Activated T-cell treated with anti-CD3 and anti-CD28 coated beads, Interleukin-2, amount 50 U/mL, for 24 hours (primary cell): ENCODE data around the gene FIGLA.

Experiments used
- DNase-seq: peaks from one replicate; pipeline ENCODE4 v3.0.0-alpha.2; 2020
- H3K27ac Mint-ChIP-seq: 2 replicates; pipeline ENCODE4 v1.8.0; 2020; ENCODE audit warnings: mild to moderate bottlenecking, mixed read lengths
- H3K27me3 Mint-ChIP-seq: 2 replicates; pipeline ENCODE4 v1.8.0; 2020; ENCODE audit warnings: mixed read lengths
- H3K36me3 Mint-ChIP-seq: 2 replicates; pipeline ENCODE4 v1.8.0; 2020; ENCODE audit warnings: low read depth, mixed read lengths
- H3K4me1 Mint-ChIP-seq: 2 replicates; pipeline ENCODE4 v1.8.0; 2020; ENCODE audit warnings: low read depth, mixed read lengths
- H3K4me3 Mint-ChIP-seq: 2 replicates; pipeline ENCODE4 v1.8.0; 2020; ENCODE audit warnings: mild to moderate bottlenecking, moderate library complexity, mixed read lengths
- H3K9me3 Mint-ChIP-seq: 2 replicates; pipeline ENCODE4 v1.8.0; 2020; ENCODE audit warnings: mixed read lengths

FIGLA gene

DNA sequence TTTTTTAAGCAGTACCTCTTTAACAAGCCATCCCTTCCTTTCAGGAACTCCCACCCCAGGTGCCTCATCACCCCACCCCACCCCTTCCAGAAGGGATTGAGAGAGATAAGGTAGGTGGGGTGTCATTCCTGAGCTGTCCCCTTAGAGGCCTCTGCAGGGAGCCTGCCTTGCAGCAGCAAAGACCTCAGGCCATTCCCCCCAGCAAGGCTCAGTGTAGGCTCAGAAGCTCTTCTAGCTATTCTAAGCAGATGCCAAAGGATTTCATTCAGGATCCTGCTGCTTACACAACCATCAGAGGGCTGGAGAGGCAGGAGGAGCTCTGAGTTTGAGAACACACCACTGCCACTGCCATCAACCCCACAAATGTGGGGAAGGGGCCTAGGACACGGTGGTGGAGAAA, 5.8 kb upstream of the FIGLA start:
- no peak overlapping the region for H3K27ac Mint-ChIP-seq
- H3K9me3 Mint-ChIP-seq = peaks cover 7% of the 10 kb centered on the region
- no peak overlapping the region for H3K4me3 Mint-ChIP-seq
- peaks cover 28% of the 10 kb centered on the region for H3K27me3 Mint-ChIP-seq
- no peak for DNase-seq
- no peaks in the 10 kb centered on the region for H3K36me3 Mint-ChIP-seq
- H3K4me1 Mint-ChIP-seq = no peaks in the 10 kb centered on the region

DNA sequence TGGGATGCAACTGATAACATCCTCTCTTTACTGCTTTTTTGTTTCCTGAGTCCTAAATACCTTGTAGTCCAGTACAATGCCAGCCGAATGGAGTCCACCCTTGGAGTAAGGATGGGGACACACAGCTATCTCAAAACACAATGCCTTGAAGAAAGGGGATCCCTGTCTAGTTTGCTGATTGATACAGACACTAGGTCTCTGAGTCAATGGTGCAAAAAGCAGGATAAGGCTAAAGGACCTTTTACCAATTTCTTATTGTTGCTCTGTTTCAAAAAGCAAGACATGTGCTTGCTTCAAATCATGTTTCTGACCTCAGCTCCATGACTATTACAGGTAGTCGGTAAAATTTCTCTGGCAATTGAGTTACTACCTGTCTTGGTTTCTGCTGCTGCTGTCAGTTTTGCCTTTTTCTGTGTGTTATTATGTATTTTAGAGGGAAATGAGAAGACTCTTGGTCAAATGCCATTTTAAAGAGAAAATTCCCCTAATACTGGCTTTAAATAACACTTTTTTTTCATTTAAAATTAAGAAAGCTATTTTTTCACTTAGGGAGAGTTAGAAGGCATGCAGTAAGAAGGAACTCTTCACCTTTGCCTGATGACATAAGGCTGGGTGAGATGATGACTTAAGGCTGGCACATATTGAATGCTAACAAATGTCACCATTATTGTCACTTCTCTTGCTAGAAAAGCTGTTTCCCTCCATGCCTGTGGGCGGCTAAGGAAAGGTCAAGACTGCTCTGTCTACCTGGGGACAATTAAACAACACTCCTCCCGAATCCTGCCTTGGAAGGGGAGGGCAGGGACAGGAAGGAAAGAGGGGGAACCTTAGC, 4.9 kb upstream of the FIGLA start:
- peaks cover 34% of the 10 kb centered on the region for H3K27me3 Mint-ChIP-seq
- H3K36me3 Mint-ChIP-seq = no peaks in the 10 kb centered on the region
- H3K4me3 Mint-ChIP-seq = no peak overlapping the region
- H3K27ac Mint-ChIP-seq = no peak overlapping the region
- H3K4me1 Mint-ChIP-seq = peaks cover 2% of the 10 kb centered on the region
- no peak for DNase-seq
- peaks cover 7% of the 10 kb centered on the region for H3K9me3 Mint-ChIP-seq

DNA sequence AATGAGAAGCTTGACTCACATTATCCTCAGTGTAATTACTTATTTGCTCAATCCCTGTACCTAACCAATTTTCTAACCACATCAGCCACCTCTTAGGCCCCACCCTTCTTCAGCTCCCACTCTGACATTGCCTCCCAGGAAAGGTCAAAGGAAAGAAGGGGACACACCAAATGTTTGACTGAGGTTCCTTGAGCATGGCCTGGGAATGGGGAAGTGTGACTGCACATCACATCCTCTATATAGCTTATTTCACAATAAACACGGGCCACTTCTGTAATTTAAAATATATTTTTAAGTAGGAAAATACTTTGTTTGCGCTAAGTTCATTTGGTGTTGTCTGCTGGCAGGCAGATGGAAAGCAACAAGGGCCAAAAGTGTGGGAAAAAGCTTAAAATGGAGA, 3.0 kb upstream of the FIGLA start:
- H3K4me1 Mint-ChIP-seq = peaks cover 8% of the 10 kb centered on the region
- no peak overlapping the region for H3K27ac Mint-ChIP-seq
- no peak for DNase-seq
- H3K36me3 Mint-ChIP-seq = no peaks in the 10 kb centered on the region
- peaks cover 39% of the 10 kb centered on the region for H3K27me3 Mint-ChIP-seq
- H3K9me3 Mint-ChIP-seq = no peaks in the 10 kb centered on the region
- H3K4me3 Mint-ChIP-seq = no peak overlapping the region

DNA sequence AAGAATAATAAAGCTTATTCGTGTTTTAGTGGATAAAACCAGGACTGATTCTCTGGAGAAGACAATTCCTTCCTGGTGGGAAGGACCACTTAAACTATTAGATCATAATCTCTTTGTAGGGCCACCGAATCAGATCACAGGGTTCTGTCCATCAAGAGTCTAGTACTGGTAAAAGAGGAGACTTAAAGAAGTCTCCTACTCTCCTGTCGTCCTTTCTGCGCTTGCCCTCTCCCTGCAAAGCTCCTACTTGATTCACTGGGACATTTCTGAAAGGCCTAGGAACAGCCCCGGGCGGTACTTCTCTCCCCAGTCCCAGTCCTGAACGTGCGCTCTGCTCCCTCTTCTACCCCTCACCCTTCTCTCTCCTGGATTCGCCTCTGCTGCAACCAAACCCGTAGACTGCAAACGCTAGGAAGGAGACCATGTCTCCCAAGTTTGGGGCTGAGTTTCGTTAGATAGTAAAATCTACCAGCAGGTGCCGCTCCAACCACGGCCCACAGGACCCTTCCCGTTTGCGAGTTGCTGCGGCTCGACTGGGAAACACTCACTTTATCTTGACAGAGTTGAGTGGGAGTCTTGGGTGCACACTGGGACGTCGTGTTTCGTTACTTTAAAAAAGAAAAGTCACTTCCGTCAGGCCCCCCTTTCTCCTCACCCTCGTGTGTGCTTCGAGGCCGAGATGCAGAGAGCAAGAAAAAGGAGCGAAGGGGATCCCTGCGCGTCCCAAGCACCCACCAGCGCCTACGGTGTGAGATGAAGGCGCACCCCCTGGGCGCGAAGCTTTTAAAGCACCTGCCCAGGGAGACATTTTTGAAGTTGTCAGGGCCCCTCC, 923 bp downstream of the FIGLA start:
- no peaks in the 10 kb centered on the region for H3K9me3 Mint-ChIP-seq
- DNase-seq = peak; percentile 81

DNA sequence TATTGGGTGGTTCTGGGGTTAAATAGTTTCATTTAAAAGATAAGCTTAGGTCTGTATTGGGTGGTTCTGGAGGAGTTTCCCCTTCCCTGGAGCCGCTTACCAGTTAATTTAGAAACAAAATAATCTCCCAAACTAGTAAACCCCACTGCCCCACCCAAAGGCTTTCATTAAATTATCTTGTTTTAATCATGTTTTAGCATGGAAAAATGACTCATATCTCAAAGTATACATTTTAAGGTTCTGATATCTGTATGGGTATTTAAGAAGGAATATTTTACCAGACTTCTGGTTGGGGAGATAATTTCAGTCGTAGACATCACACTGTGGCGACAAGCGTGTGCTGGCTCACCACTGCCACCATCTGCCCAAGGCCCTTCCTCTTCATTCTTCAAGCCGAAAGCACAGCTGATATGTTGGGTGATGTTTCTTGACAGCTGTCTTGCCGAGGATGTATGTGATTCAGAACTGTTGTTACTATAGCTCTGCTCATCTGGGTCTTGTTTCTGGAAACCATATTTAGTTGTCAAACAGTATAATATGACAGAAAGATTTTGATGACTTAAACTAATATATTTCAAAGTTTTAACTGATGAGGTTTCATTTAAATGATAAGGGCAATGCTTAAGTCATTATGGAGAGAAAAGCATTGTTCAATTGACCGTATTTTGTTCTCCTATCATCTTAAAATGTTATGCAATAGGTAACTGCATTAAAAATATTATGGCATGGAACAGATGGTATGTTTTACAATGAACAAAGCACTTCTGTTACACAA, 5.1 kb downstream of the FIGLA start:
- no peaks in the 10 kb centered on the region for H3K36me3 Mint-ChIP-seq
- DNase-seq = peak; percentile 44
- peaks cover 39% of the 10 kb centered on the region for H3K27me3 Mint-ChIP-seq
- no peak overlapping the region for H3K27ac Mint-ChIP-seq
- no peak overlapping the region for H3K4me3 Mint-ChIP-seq
- H3K9me3 Mint-ChIP-seq = no peaks in the 10 kb centered on the region
- H3K4me1 Mint-ChIP-seq = peaks cover 11% of the 10 kb centered on the region

More for the DNA sequence above, 923 bp downstream of the FIGLA start:
- Mint-ChIP-seq H3K4me3 (peak overlapping the region; percentile 67), H3K36me3 (no peaks in the 10 kb centered on the region), H3K27ac (peak overlapping the region; percentile 17), H3K4me1 (peaks cover 13% of the 10 kb centered on the region), H3K27me3 (peaks cover 67% of the 10 kb centered on the region)

DNA sequence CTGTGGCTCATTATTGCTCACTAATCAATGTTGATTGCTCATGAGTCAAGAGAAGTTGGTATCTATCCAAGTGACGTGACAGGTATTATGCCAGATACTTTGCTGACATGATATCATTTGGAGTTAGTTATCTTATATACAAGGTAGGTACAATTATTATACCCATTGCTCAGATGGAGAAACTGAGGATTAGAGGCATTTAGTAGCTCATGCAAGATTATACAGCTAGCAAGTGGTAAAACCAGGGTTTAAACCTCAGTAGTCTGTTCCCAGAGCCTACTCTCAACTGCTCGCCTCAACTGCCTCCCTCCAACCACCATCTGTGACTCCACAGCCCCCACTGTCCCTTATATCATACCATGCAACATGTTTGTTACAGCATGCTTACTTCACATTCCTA, 6.1 kb downstream of the FIGLA start:
- DNase-seq = no peak
- Mint-ChIP-seq H3K4me1 (peaks cover 6% of the 10 kb centered on the region), H3K4me3 (no peak overlapping the region), H3K27me3 (peaks cover 30% of the 10 kb centered on the region), H3K9me3 (no peaks in the 10 kb centered on the region), H3K36me3 (no peaks in the 10 kb centered on the region), H3K27ac (no peak overlapping the region)

DNA sequence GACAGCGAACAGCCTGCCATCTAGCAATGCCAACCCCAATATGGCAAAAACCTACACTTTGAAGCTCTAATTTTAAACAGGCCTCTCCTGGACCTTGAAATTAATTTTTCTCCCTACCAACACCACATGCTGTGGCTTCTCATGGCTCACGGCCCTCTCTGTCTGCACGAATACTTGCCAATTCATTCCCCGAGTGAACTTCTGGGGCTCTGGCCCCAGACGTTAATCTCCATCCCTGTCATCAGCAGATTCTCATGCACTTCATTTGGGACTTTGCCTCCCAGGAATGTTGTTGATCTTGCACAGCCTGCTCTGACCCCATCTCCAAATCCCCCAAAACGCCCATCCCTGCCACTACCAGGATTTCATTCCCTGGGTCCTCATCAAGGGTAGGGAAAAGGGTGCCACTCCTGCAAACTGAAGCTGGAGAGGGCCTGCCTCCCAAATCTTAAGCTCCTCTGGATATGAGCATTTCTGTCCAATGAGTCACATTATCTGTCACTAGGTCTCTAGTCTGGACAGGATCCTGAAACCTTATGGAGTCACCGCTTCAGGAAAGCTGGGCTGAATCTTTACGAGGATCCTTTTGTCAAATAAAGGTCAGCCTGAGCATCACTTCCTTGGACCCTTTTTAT, 10.4 kb downstream of the FIGLA start:
- Mint-ChIP-seq H3K36me3 (no peaks in the 10 kb centered on the region), H3K4me1 (no peaks in the 10 kb centered on the region), H3K27ac (no peak overlapping the region), H3K4me3 (no peak overlapping the region), H3K9me3 (no peaks in the 10 kb centered on the region), H3K27me3 (peaks cover 15% of the 10 kb centered on the region)
- DNase-seq = no peak

DNA sequence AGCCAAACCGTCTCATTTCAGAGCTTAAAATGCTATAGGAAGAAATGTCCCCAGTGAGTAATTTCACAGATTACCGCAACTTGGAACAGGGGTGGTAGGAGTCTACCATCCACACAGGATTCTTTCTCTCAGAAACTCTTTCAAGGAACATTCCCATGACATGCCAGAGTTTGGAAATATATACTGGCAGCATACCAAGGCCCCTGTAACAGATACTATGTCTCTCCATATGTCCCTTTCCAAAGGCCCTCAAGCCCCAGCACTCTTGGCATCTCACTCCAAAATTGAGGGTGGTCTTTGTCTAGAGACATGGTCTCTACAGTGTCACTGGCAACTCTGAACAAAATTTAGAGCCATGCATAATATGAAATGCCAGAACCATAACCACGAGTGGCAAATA, 11.0 kb downstream of the FIGLA start:
- H3K27me3 Mint-ChIP-seq = peaks cover 21% of the 10 kb centered on the region
- no peaks in the 10 kb centered on the region for H3K36me3 Mint-ChIP-seq
- no peaks in the 10 kb centered on the region for H3K9me3 Mint-ChIP-seq
- H3K4me3 Mint-ChIP-seq = no peak overlapping the region
- no peak overlapping the region for H3K27ac Mint-ChIP-seq
- no peaks in the 10 kb centered on the region for H3K4me1 Mint-ChIP-seq
- DNase-seq = no peak

DNA sequence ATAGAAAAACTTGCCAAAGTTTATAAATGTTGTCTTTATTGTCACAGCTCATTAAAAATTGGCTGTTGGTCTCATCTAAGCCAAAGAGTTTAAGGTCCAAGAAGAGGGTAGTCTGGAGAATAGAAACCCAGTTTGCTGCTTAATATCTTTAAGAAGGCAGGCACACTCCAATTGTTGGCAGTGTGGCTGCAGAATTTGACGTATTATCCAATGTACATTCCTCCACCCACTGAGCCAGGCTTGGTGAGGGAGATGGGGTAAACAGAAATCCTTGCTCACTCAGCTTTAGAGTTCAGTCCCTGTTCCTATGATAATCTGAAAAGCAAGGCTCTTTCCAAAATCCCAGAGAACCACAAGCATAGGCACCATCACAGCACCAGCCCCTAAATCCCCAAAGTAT, 11.8 kb downstream of the FIGLA start:
- H3K4me1 Mint-ChIP-seq = no peaks in the 10 kb centered on the region
- H3K4me3 Mint-ChIP-seq = no peak overlapping the region
- peaks cover 29% of the 10 kb centered on the region for H3K27me3 Mint-ChIP-seq

DNA sequence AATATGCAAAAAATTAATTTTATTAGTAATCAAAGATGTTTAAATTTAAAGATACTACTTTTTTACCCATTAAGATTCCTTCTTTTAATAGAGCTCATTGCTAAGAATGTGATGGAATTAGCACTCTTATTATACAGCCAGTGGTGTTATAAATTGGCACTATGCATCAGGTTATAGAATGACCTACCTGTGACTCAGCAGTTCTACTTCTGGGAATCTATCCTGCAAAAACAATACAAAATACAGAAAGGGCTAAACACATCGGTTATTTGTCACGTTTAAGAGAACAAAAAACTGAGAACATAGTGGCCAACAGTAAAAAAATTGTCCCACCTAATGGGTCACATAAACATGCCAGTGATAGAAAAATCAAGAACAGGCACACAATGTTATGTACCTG, 13.0 kb downstream of the FIGLA start:
- H3K36me3 Mint-ChIP-seq = no peaks in the 10 kb centered on the region
- H3K9me3 Mint-ChIP-seq = no peaks in the 10 kb centered on the region
- no peak overlapping the region for H3K4me3 Mint-ChIP-seq
- H3K4me1 Mint-ChIP-seq = no peaks in the 10 kb centered on the region
- no peak overlapping the region for H3K27ac Mint-ChIP-seq
- no peak for DNase-seq
- peaks cover 41% of the 10 kb centered on the region for H3K27me3 Mint-ChIP-seq

More for the DNA sequence above, 11.8 kb downstream of the FIGLA start:
- Mint-ChIP-seq H3K36me3 (no peaks in the 10 kb centered on the region), H3K9me3 (no peaks in the 10 kb centered on the region), H3K27ac (no peak overlapping the region)
- no peak for DNase-seq

DNA sequence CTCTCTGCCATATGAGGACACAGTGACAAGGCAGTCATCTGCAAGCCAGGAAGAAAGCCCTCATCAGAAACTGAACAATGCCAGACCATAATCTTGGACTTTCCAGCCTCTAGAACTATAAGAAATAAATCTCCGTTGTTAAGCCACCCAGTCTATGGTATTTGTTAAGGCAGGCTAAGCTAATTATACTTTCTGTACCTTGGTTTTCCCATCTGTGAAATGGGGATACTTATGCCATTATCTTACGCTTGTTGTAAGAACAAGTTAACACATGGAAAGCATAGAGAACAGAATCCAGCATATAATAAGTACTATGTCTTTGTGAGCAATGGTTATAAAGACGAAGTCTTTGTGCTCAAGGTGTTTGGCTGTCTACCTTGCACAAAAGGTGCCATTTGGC, 14.2 kb downstream of the FIGLA start:
- DNase-seq = no peak
- Mint-ChIP-seq H3K27ac (no peak overlapping the region), H3K4me1 (no peaks in the 10 kb centered on the region), H3K4me3 (no peak overlapping the region), H3K27me3 (peaks cover 49% of the 10 kb centered on the region), H3K9me3 (no peaks in the 10 kb centered on the region), H3K36me3 (no peaks in the 10 kb centered on the region)

DNA sequence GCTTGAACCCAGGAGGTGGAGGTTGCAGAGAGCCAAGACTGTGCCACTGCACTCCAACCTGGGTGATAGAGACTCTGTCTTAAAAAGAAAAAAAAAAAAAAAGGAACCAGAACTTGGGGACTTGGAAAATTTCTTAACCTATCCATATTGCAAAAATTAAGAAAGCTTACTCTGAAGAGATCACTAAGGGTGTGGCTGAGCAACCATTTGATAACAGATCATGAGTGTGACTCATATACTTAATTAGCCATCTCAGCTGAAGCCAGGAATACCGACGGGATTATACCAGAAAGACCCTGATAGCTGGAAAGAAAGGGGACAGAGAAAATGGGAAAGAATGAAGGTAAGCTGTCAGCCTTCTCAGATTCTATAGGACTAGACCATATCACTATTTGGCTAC, 15.3 kb downstream of the FIGLA start:
- Mint-ChIP-seq H3K27ac (no peak overlapping the region), H3K9me3 (no peaks in the 10 kb centered on the region), H3K27me3 (peaks cover 53% of the 10 kb centered on the region), H3K36me3 (no peaks in the 10 kb centered on the region), H3K4me3 (no peak overlapping the region), H3K4me1 (no peaks in the 10 kb centered on the region)
- DNase-seq = no peak

DNA sequence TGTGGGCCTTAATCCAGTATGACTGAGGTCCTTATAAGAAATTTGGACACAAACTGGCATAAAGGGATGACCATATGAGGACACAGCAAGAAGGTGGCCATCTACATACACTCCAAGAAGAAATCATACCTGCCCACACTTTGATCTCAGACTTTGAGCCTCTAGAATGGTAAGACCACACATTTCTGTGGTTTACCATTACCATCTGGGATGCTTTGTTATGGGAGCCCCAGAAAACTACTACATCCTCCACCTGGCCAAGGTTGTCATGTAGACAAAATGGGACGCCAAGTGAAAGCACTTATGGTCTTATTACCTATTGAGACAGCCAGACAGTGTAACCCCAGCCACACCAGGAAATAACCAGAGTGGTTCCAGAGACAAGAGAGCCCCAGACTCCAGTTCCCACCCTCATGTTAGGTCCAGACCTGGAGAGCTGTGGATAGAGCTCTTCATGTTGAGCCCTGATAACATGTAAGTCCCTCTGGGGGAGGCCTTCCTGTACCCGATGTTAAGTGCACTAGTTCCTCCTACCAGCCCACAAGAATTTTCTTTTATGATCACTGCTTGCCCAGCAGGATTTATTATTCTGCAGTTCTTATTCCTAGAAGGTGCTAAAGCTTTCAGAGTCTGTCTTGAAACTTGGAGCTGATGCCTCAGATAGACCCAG, 17.8 kb downstream of the FIGLA start:
- Mint-ChIP-seq H3K4me1 (peaks cover 12% of the 10 kb centered on the region), H3K27me3 (peaks cover 72% of the 10 kb centered on the region), H3K4me3 (no peak overlapping the region), H3K9me3 (no peaks in the 10 kb centered on the region), H3K36me3 (no peaks in the 10 kb centered on the region), H3K27ac (no peak overlapping the region)
- no peak for DNase-seq

DNA sequence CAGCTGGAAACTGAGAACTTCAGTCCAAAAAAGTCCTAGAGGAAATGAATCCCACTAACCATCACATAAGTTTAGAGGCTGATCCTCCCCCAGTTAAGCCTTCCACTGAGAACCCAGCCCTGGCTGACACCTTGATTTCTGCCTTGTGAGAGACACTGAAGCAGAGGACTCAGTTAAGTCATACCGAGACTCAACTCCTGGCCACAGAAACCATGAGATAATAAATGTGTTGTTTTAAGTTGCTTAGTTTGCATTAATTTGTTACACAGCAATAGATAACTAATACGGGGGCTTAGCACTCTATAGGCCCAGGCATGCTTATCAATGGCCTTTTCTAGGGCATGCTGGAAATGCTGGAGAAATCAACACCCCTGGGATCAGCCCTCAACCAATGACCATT, 19.0 kb downstream of the FIGLA start:
- Mint-ChIP-seq H3K4me1 (peaks cover 18% of the 10 kb centered on the region), H3K4me3 (no peak overlapping the region), H3K27me3 (peaks cover 76% of the 10 kb centered on the region), H3K27ac (no peak overlapping the region), H3K9me3 (no peaks in the 10 kb centered on the region), H3K36me3 (no peaks in the 10 kb centered on the region)
- DNase-seq = no peak
